Aorta (tissue), 5 donors: ENCODE results near the gene RPS18. TPM values are rescaled to one million over a fixed set of nuclear protein-coding genes. Genes with fewer than 3 reads are reported as not detected.
A peak's percentile ranks its signal among the peaks of the same experiment; 100 is the strongest.
"Not testable (repeated sequence)": the region's sequence is repeated elsewhere in the genome, so short reads cannot be mapped to it uniquely, and the experiment has no call there.

ENCODE experiments used
- ATAC-seq: fragments of 200-7000 bp; cut with Tn5 transposase; one replicate; pipeline ENCODE4 v1.9.1; 2022; ENCODE audit warnings: moderate library complexity; ENCODE audit not compliant: low FRiP score
- DNase-seq, 2 donors: peaks; one replicate each; pipeline ENCODE4 v3.0.0-alpha.2; 2020
- H3K27ac ChIP-seq, 2 donors: one replicate each; pipeline ENCODE4 v1.5.1; 2013; ENCODE audit warnings: low read length in 2 of 2, mild to moderate bottlenecking in 2 of 2, moderate library complexity in 2 of 2, control low read depth in 1 of 2, inconsistent platforms in 1 of 2, low read depth in 1 of 2
- H3K27me3 ChIP-seq, 2 donors: one replicate each; pipeline ENCODE4 v1.6.1; 2013; ENCODE audit warnings: control low read depth in 1 of 2, low read length in 1 of 2, mild to moderate bottlenecking in 1 of 2, moderate library complexity in 1 of 2; ENCODE audit not compliant: insufficient read depth in 2 of 2, control insufficient read depth in 1 of 2
- H3K36me3 ChIP-seq, 2 donors: one replicate each; pipeline ENCODE4 v1.6.1; 2013; ENCODE audit warnings: control low read depth in 1 of 2, low read length in 1 of 2, mild to moderate bottlenecking in 1 of 2; ENCODE audit not compliant: insufficient read depth in 2 of 2, control insufficient read depth in 1 of 2
- H3K4me1 ChIP-seq, 2 donors: one replicate each; pipeline ENCODE4 v1.6.1; 2013; ENCODE audit warnings: low read length in 2 of 2, control low read depth in 1 of 2, mild to moderate bottlenecking in 1 of 2, moderate library complexity in 1 of 2; ENCODE audit not compliant: insufficient read depth in 2 of 2, control insufficient read depth in 1 of 2
- H3K4me3 ChIP-seq, 2 donors: one replicate each; pipeline ENCODE4 v1.5.1; 2013; ENCODE audit warnings: low read length in 2 of 2, control low read depth in 1 of 2, mild to moderate bottlenecking in 1 of 2
- H3K9me3 ChIP-seq: one replicate; pipeline ENCODE4 v1.6.1; 2013; ENCODE audit warnings: mild to moderate bottlenecking, low read length; ENCODE audit not compliant: control insufficient read depth
- WGBS, 2 donors: extraction: QIAGEN DNeasy Blood & Tissue Kit; methylation state at CpG; one replicate each; pipeline ENCODE4 v1.1.7; 2013; 5-methylcytosine and 5-hydroxymethylcytosine counted together
- intact Hi-C, 2 donors: fragments of 100-400 bp; cut with DNase I; formaldehyde crosslinking; loops; one replicate each; pipeline versions ENCODE4 v1.14.2 to v1.15.0; 2022
- polyA plus RNA-seq, 2 donors: library from polyadenylated mRNA; stranded (reverse); fragments of 200-250 nt; gene quantifications; one replicate each; pipeline ENCODE4 v1.2.3, GENCODE V29; 2013
- total RNA-seq, 2 donors: library from RNA; stranded (reverse); fragmentation: NEBNext Ultra II Directional; extraction: Animal tissue kit (Norgen Biotek cat#: 25700); gene quantifications; one replicate each; pipeline ENCODE4 v1.2.1, GENCODE V29; 2021
- donor health status: healthy with polysubstance abuse.
- donor health status: Bipolar disorder and iron deficiency.
- donor health status: DM: no; HTN: no; CAD: no.
- donor health status: DM: no; HTN: no; CAD: no.
- donor health status: DM: yes; HTN: yes; CAD: no.

Gene RPS18
- total and polyA plus RNA-seq, 4 donors = 1,497 to 5,431 (median 2,893) TPM

GRCh38 chr6:33275795-33276580, 4.1 kb downstream of the RPS18 start:
- H3K4me1 ChIP-seq, H3K36me3 ChIP-seq, H3K9me3 ChIP-seq, ATAC-seq, H3K27me3 ChIP-seq: not testable (repeated sequence)
- 83% methylated on average over 15 to 16 of the region's 16 CpGs for WGBS, 2 donors
- Histone ChIP-seq H3K27ac (peak overlapping the region in 1 of 2 donors; percentile 34), H3K4me3 (peak overlapping the region in 1 of 2 donors; percentile 50)
- peak; percentile 30 to 37 for DNase-seq
- intact Hi-C loops = loop anchor here in 1 of 2 donors (5.0 kb wide), 2 partner anchors 36 to 136 kb away; partner anchors contain the start of genes PHF1 and TAPBP

- no peaks in the 10 kb centered on the region for H3K36me3 ChIP-seq
- DNase-seq (no peak), ATAC-seq (no peak)
- H3K9me3 ChIP-seq = no peaks in the 10 kb centered on the region
- intact Hi-C loops = loop anchor here in 1 of 2 donors (5.0 kb wide), 2 partner anchors 36 to 136 kb away; partner anchors contain the start of genes PHF1 and TAPBP
- H3K27me3 ChIP-seq = no peaks in the 10 kb centered on the region
- H3K4me3 ChIP-seq = peak overlapping the region; percentile 2 to 50
- no peaks in the 10 kb centered on the region for H3K4me1 ChIP-seq
- peak overlapping the region; percentile 34 to 35 for H3K27ac ChIP-seq
Measured at GRCh38 chr6:33276581-33276863, 4.6 kb downstream of the RPS18 start.

GRCh38 chr6:33276864-33277662, 5.2 kb downstream of the RPS18 start, which contains the start of gene B3GALT4:
TSS of gene B3GALT4 (plus strand) at chr6:33277123. CDS start at chr6:33277420, 297 bp downstream.
- no peaks in the 10 kb centered on the region for H3K36me3 ChIP-seq

GRCh38 chr6:33277663-33278391, 6.0 kb downstream of the RPS18 start:
- H3K36me3 ChIP-seq = no peaks in the 10 kb centered on the region
- DNase-seq (no peak), ATAC-seq (peak; percentile 2)
- WGBS, 2 donors = 45 to 47% methylated on average over 39 of the region's 39 CpGs
- H3K27ac ChIP-seq = peak overlapping the region; percentile 20 to 28
- no peaks in the 10 kb centered on the region for H3K9me3 ChIP-seq
- intact Hi-C loops = loop anchor here in 1 of 2 donors (5.0 kb wide), 2 partner anchors 34 to 134 kb away; partner anchors contain the start of genes PHF1 and TAPBP
- peak overlapping the region; percentile 46 to 50 for H3K4me3 ChIP-seq
- no peaks in the 10 kb centered on the region for H3K27me3 ChIP-seq
- no peaks in the 10 kb centered on the region for H3K4me1 ChIP-seq

More at GRCh38 chr6:33276864-33277662, 5.2 kb downstream of the RPS18 start, which contains the start of gene B3GALT4:
- H3K27ac ChIP-seq = peak within 1 kb of the TSS; percentile 34 to 35
- peak; percentile 82 for ATAC-seq
- H3K4me1 ChIP-seq = no peaks in the 10 kb centered on the region
- 0 to 1% methylated on average over 72 to 80 of the region's 80 CpGs for WGBS, 2 donors
- DNase-seq = peak; percentile 84 to 92
- no peaks in the 10 kb centered on the region for H3K27me3 ChIP-seq
- no peaks in the 10 kb centered on the region for H3K9me3 ChIP-seq
- intact Hi-C loops = loop anchor here in 1 of 2 donors (5.0 kb wide), 2 partner anchors 35 to 135 kb away; partner anchors contain the start of genes PHF1 and TAPBP
- H3K4me3 ChIP-seq = peak within 1 kb of the TSS; percentile 46 to 50

- Histone ChIP-seq H3K27ac (no peak overlapping the region), H3K27me3 (no peaks in the 10 kb centered on the region), H3K36me3 (no peaks in the 10 kb centered on the region), H3K4me3 (no peak overlapping the region), H3K4me1 (no peaks in the 10 kb centered on the region), H3K9me3 (no peaks in the 10 kb centered on the region)
- ATAC-seq (no peak), DNase-seq (no peak)
- WGBS, 2 donors = 77 to 78% methylated on average over 9 of the region's 9 CpGs
- intact Hi-C loops = loop anchor here in 1 of 2 donors (5.0 kb wide), 2 partner anchors 34 to 134 kb away; partner anchors contain the start of genes PHF1 and TAPBP
Measured at GRCh38 chr6:33278392-33278741, 6.5 kb downstream of the RPS18 start.

- WGBS, 2 donors = 85 to 86% methylated on average over 3 of the region's 3 CpGs
Measured at GRCh38 chr6:33278810-33279209, 6.9 kb downstream of the RPS18 start.

GRCh38 chr6:33279257-33279695, 7.4 kb downstream of the RPS18 start:
- intact Hi-C loops = loop anchor here in 1 of 2 donors (5.0 kb wide), 2 partner anchors 33 to 133 kb away; partner anchors contain the start of genes PHF1 and TAPBP
- no peaks in the 10 kb centered on the region for H3K9me3 ChIP-seq
- H3K27ac ChIP-seq = no peak overlapping the region
- no peaks in the 10 kb centered on the region for H3K36me3 ChIP-seq
- no peak overlapping the region for H3K4me3 ChIP-seq
- WGBS, 2 donors = 68 to 73% methylated on average over 13 of the region's 13 CpGs
- no peaks in the 10 kb centered on the region for H3K4me1 ChIP-seq
- no peak for DNase-seq
- no peaks in the 10 kb centered on the region for H3K27me3 ChIP-seq
- ATAC-seq = no peak

More at GRCh38 chr6:33278810-33279209, 6.9 kb downstream of the RPS18 start:
- no peaks in the 10 kb centered on the region for H3K27me3 ChIP-seq
- ATAC-seq = no peak
- no peak overlapping the region for H3K4me3 ChIP-seq
- no peaks in the 10 kb centered on the region for H3K4me1 ChIP-seq
- no peaks in the 10 kb centered on the region for H3K36me3 ChIP-seq
- no peak overlapping the region for H3K27ac ChIP-seq
- intact Hi-C loops = loop anchor here in 1 of 2 donors (5.0 kb wide), 2 partner anchors 33 to 133 kb away; partner anchors contain the start of genes PHF1 and TAPBP
- no peak for DNase-seq
- H3K9me3 ChIP-seq = no peaks in the 10 kb centered on the region

- no peaks in the 10 kb centered on the region for H3K27me3 ChIP-seq
- H3K27ac ChIP-seq = no peak overlapping the region
- 56 to 62% methylated on average over 5 of the region's 5 CpGs for WGBS, 2 donors
- intact Hi-C loops = loop anchor here in 1 of 2 donors (5.0 kb wide), 2 partner anchors 32 to 132 kb away; partner anchors contain the start of genes PHF1 and TAPBP
- no peaks in the 10 kb centered on the region for H3K9me3 ChIP-seq
- no peaks in the 10 kb centered on the region for H3K4me1 ChIP-seq
- no peak overlapping the region for H3K4me3 ChIP-seq
- DNase-seq = no peak
- no peak for ATAC-seq
- no peaks in the 10 kb centered on the region for H3K36me3 ChIP-seq
Measured at GRCh38 chr6:33279971-33280511, 8.2 kb downstream of the RPS18 start.
